GM12878 (cell line): ENCODE results near the gene CELSR1. TPM values are rescaled to one million over a fixed set of nuclear protein-coding genes. Genes with fewer than 3 reads are reported as not detected.

Source experiments
- ATAC-seq: fragments of 200-7000 bp; cut with Tn5 transposase; 3 replicates; pipeline ENCODE4 v1.9.1; 2020; ENCODE audit warnings: mild to moderate bottlenecking, moderate library complexity
- BruUV-seq: library from RNA; stranded (reverse); fragments of 400-500 nt; replicated peaks from 2 replicates; lab custom pipeline; 2021; lab: Mats Ljungman, UMichigan
- CTCF ChIA-PET: fragments of 300-600 bp; sonication (Branson Sonifier 250); formaldehyde crosslinking; extraction: SDS; loops from one replicate; lab custom pipeline; 2021; ENCODE audit warnings: inconsistent platforms; lab: Yijun Ruan, JAX
- POLR2A ChIA-PET: fragments of 350-600 bp; formaldehyde crosslinking; extraction: SDS; loops from one replicate; lab custom pipeline; 2021; ENCODE audit warnings: inconsistent platforms; lab: Charles Lee
- RAD21 ChIA-PET: fragments of 300-600 bp; sonication (Branson Sonifier 250); formaldehyde crosslinking; loops from one replicate; lab custom pipeline; 2023; ENCODE audit warnings: antibody characterized with exemption; ENCODE audit not compliant: unreplicated experiment; lab: Charles Lee
- SMC1A ChIA-PET: fragments of 300-600 bp; sonication (Branson Sonifier 250); formaldehyde crosslinking; loops from one replicate; lab custom pipeline; 2023; ENCODE audit not compliant: unreplicated experiment, uncharacterized antibody; lab: Charles Lee
- DNase-seq: peaks from one replicate; pipeline ENCODE4 v3.0.0-alpha.2; 2011; ENCODE audit warnings: low read depth, low spot score
- FAIRE-seq: peaks from 3 replicates; lab custom pipeline; 2011; peaks lifted over from hg19 to GRCh38; lab: Jason Lieb, UNC
- H2AFZ ChIP-seq: 2 replicates; pipeline ENCODE4 v1.6.0; 2011; ENCODE audit warnings: low read depth, low read length, control low read depth; ENCODE audit not compliant: control insufficient read depth
- H3K27ac ChIP-seq: 2 replicates; pipeline ENCODE4 v1.5.1; 2011; ENCODE audit warnings: control low read depth; ENCODE audit not compliant: control insufficient read depth, insufficient read depth
- H3K27me3 ChIP-seq, 2 experiments: replicated peaks in 1 of 2; 2 replicates each; pipeline versions ENCODE4 v1.6.0 to v1.6.1; 2011; ENCODE audit warnings: low read length in 1 of 2; ENCODE audit not compliant: control insufficient read depth in 2 of 2, insufficient read depth in 2 of 2
- H3K36me3 ChIP-seq, 2 experiments: 2 replicates each; pipeline ENCODE4 v1.5.1; 2011; ENCODE audit warnings: low read length in 1 of 2; ENCODE audit not compliant: control insufficient read depth in 2 of 2, insufficient read depth in 2 of 2
- H3K4me1 ChIP-seq: 2 replicates; pipeline ENCODE4 v1.6.1; 2011; ENCODE audit warnings: mild to moderate bottlenecking, low read length, moderate library complexity, mixed read lengths; ENCODE audit not compliant: control insufficient read depth, insufficient read depth
- H3K4me2 ChIP-seq: 2 replicates; pipeline ENCODE4 v1.6.0; 2011; ENCODE audit warnings: control low read depth; ENCODE audit not compliant: control insufficient read depth, insufficient read depth
- H3K4me3 ChIP-seq: fragments of 200-600 bp; sonication (generic); 2 replicates; pipeline ENCODE4 v1.5.1; 2016
- H3K79me2 ChIP-seq: 2 replicates; pipeline ENCODE4 v1.6.0; 2011; ENCODE audit warnings: low read length; ENCODE audit not compliant: control insufficient read depth, insufficient read depth
- H3K9ac ChIP-seq: 2 replicates; pipeline ENCODE4 v1.8.0; 2011; ENCODE audit warnings: low read length, control low read depth, mixed read lengths; ENCODE audit not compliant: control insufficient read depth, insufficient read depth
- H3K9me3 ChIP-seq: replicated peaks from 3 replicates; pipeline ENCODE4 v1.5.1; 2011; ENCODE audit warnings: mild to moderate bottlenecking, low read length; ENCODE audit not compliant: control insufficient read depth, insufficient read depth
- H4K20me1 ChIP-seq: 2 replicates; pipeline ENCODE4 v1.6.0; 2011; ENCODE audit not compliant: control insufficient read depth, insufficient read depth
- EP300 ChIP-seq, 2 experiments: fragments of 150-350 bp in 1 of 2; IDR thresholded peaks; 2 replicates each; pipeline ENCODE4 v1.6.1; 2011 to 2012; ENCODE audit warnings: low read depth in 2 of 2, low read length in 2 of 2, borderline replicate concordance in 1 of 2, improper control_type of control experiment in 1 of 2, inconsistent platforms in 1 of 2; ENCODE audit not compliant: control insufficient read depth in 1 of 2
- REST ChIP-seq: IDR thresholded peaks from 2 replicates; pipeline ENCODE4 v1.6.1; 2012; ENCODE audit warnings: mild to moderate bottlenecking, low read depth, low read length
- WGBS: methylation state at CpG from one replicate; pipeline ENCODE4 v1.1.6; 2016; ENCODE audit warnings: low lambda C conversion rate; ENCODE audit not compliant: insufficient replicate concordance, insufficient coverage; ENCODE audit errors: missing lambda C conversion rate; 5-methylcytosine and 5-hydroxymethylcytosine counted together
- in situ Hi-C: fragments of 300-500 bp; cut with MboI; formaldehyde crosslinking; loops from 9 replicates; pipeline ENCODE4 v1.14.3; 2018; ENCODE audit warnings: mixed read lengths
- intact Hi-C: fragments of 100-400 bp; cut with micrococcal nuclease; formaldehyde crosslinking; loops from one replicate; pipeline ENCODE4 v1.14.2; 2022; ENCODE audit not compliant: unreplicated experiment
- polyA plus RNA-seq, 11 experiments: library from polyadenylated mRNA; depleted of rRNA in 4 of 11; unstranded in 6 of 11; stranded (reverse) in 5 of 11; fragments of >200 nt; fragmentation: Nextera tagmentation in 4 of 11; fragmentation: Illumina TruSeq in 1 of 11; extraction: Ambion mirVana in 4 of 11; extraction: Trizol in 1 of 11; gene quantifications; 1 replicate in 1 of 11; 2 replicates in 10 of 11; pipeline versions ENCODE4 v1.2.1 to v1.2.3, GENCODE V29; 2011 to 2016; ENCODE audit warnings: inconsistent platforms in 2 of 11, missing spikeins in 2 of 11, low read depth in 1 of 11
- total RNA-seq, 4 experiments: library from RNA; depleted of rRNA in 3 of 4; stranded (reverse); fragments of >200 nt in 3 of 4; fragmentation: Illumina TruSeq in 1 of 4; extraction: Trizol in 1 of 4; gene quantifications; 2 replicates each; pipeline versions ENCODE4 v1.2.1 to v1.2.3, GENCODE V29; 2013 to 2021

Gene CELSR1
- total and polyA plus RNA-seq, 10 of the 15 experiments (the other 5 are each of a cell fraction or from before 2014, with no cell fraction given) = 0.05 to 1.7 (median 0.35) TPM; not detected in 2

GRCh38 chr22:46337870-46338269 is 199.6 kb downstream of the CELSR1 start:
- Histone ChIP-seq H3K4me2 (peak overlapping the region; percentile 7; the same call in 1 of the 2 replicates), H3K79me2 (peaks cover 31% of the 10 kb centered on the region), H4K20me1 (no peaks in the 10 kb centered on the region), H3K27ac (no peak overlapping the region), H3K4me1 (peaks cover 7% of the 10 kb centered on the region; the same call in 1 of the 2 replicates)
- intact Hi-C loops (no loop called here), in situ Hi-C loops (no loop called here)
- CTCF ChIA-PET = no interaction called here
- POLR2A ChIA-PET = no interaction called here
- 93% methylated on average over 9 of the region's 9 CpGs for WGBS
- BruUV-seq = no TSS peak
- SMC1A ChIA-PET = interaction anchor here (1.3 kb wide), 1 partner anchor 9 kb away, joined by 4 read pairs; no protein-coding TSS in a partner anchor
- no peak for TF ChIP-seq EP300 (IDR thresholded peaks at IDR 0.05; ENCODE audit: borderline replicate concordance in 1 of 2, control insufficient read depth in 1 of 2, low read depth in 2 of 2, low read length in 2 of 2)
- TF ChIP-seq REST = peak; percentile 60; the same call in 1 of the 2 replicates
- TF ChIP-seq, all 136 proteins: peak for 1
- Histone ChIP-seq H2AFZ (no peak overlapping the region), H3K4me3 (no peak overlapping the region), H3K9me3 (no peaks in the 10 kb centered on the region), H3K36me3 (peaks cover 8 to 33% of the 10 kb centered on the region in 2 experiments), H3K27me3 (no peaks in the 10 kb centered on the region), H3K9ac (no peak overlapping the region)
- FAIRE-seq (no peak), ATAC-seq (no peak), DNase-seq (no peak)
- RAD21 ChIA-PET = no interaction called here
